DND-41 (cell line): ENCODE measurements around the gene COMMD10.

ENCODE experiments used
- ATAC-seq: fragments of 200-7000 bp; cut with Tn5 transposase; 3 replicates; pipeline ENCODE4 v1.9.1; 2021; ENCODE audit warnings: low read depth; ENCODE audit not compliant: insufficient read depth
- DNase-seq: peaks from one replicate; pipeline ENCODE4 v3.0.0-alpha.2; 2020
- H2AFZ ChIP-seq: 2 replicates; pipeline ENCODE4 v1.6.0; 2012; ENCODE audit warnings: low read depth, low read length
- H3K27ac ChIP-seq: 2 replicates; pipeline ENCODE4 v1.5.1; 2012; ENCODE audit warnings: low read length, inconsistent platforms
- H3K27me3 ChIP-seq: fragments of 200-600 bp; sonication (generic); 2 replicates; pipeline ENCODE4 v1.6.0; 2012; ENCODE audit warnings: low read length, mild to moderate bottlenecking, inconsistent platforms; ENCODE audit not compliant: insufficient read depth, poor library complexity
- H3K36me3 ChIP-seq: 2 replicates; pipeline ENCODE4 v1.5.1; 2012; ENCODE audit warnings: low read length, inconsistent platforms; ENCODE audit not compliant: insufficient read depth
- H3K4me1 ChIP-seq: 2 replicates; pipeline ENCODE4 v1.5.1; 2012; ENCODE audit warnings: mild to moderate bottlenecking, low read length; ENCODE audit not compliant: insufficient read depth
- H3K4me2 ChIP-seq: 2 replicates; pipeline ENCODE4 v1.6.0; 2012; ENCODE audit warnings: mild to moderate bottlenecking, moderate library complexity, low read length, inconsistent platforms; ENCODE audit not compliant: insufficient read depth
- H3K4me3 ChIP-seq, 2 experiments: fragments of 200-600 bp in 1 of 2; shearing (Covaris generic) in 1 of 2; 2 replicates each; pipeline ENCODE4 v1.5.1; 2012 to 2016; ENCODE audit warnings: inconsistent platforms in 2 of 2, low read length in 2 of 2, mild to moderate bottlenecking in 2 of 2, low read depth in 1 of 2, moderate library complexity in 1 of 2
- H3K79me2 ChIP-seq: 2 replicates; pipeline ENCODE4 v1.6.0; 2012; ENCODE audit warnings: low read length, inconsistent platforms; ENCODE audit not compliant: insufficient read depth
- H3K9ac ChIP-seq: 2 replicates; pipeline ENCODE4 v1.6.0; 2012; ENCODE audit warnings: low read depth, mild to moderate bottlenecking, inconsistent platforms, low read length, moderate library complexity
- H3K9me3 ChIP-seq: 2 replicates; pipeline ENCODE4 v1.5.1; 2012; ENCODE audit warnings: low read length, moderate library complexity, mild to moderate bottlenecking, inconsistent platforms; ENCODE audit not compliant: insufficient read depth, severe bottlenecking
- H4K20me1 ChIP-seq: 2 replicates; pipeline ENCODE4 v1.6.0; 2012; ENCODE audit warnings: low read length; ENCODE audit not compliant: insufficient read depth
- EZH2 ChIP-seq: IDR thresholded peaks from 3 replicates; pipeline ENCODE4 v1.6.1; 2012; ENCODE audit warnings: borderline replicate concordance, low read depth, mild to moderate bottlenecking, moderate library complexity, low read length, inconsistent platforms; ENCODE audit not compliant: severe bottlenecking
- TF ChIP-seq, protein P1 (sequence below): IDR thresholded peaks from 2 replicates; pipeline ENCODE4 v1.5.1; 2012; ENCODE audit warnings: borderline replicate concordance, low read length, moderate library complexity, mild to moderate bottlenecking; ENCODE audit not compliant: poor library complexity, severe bottlenecking; ENCODE audit errors: extremely low read depth

Gene COMMD10

DNA sequence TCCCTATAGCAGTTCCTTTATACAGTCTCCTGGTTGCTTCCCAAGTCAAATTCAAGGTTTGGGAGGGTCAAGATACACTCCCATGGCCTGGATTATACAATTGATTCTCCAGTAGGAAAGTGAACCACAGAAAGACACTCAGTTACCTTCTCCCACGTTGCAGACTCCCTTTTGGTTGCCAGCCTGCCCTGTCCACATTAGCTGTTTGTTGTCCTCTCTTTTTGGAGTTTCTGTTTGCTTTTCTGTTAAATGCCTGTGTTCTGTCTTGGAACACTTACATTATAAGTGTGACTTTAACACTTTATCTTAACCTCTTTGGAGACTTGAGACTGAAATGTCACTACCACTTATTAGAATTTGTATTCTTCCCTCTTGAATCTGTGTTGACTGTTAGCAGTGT lies 30.3 kb downstream of the COMMD10 start:
- H3K79me2 ChIP-seq: no peaks in the 10 kb centered on the region
- no peak for DNase-seq
- H4K20me1 ChIP-seq: no peaks in the 10 kb centered on the region
- no peak for ATAC-seq
- H3K36me3 ChIP-seq: peaks cover 10% of the 10 kb centered on the region; the same call in 1 of the 2 replicates
- no peak overlapping the region for H2AFZ ChIP-seq
- H3K27me3 ChIP-seq: no peaks in the 10 kb centered on the region
- no peak overlapping the region for H3K4me2 ChIP-seq
- no peak overlapping the region for H3K9ac ChIP-seq
- no peak for TF ChIP-seq EZH2
- TF ChIP-seq, protein P1, sequence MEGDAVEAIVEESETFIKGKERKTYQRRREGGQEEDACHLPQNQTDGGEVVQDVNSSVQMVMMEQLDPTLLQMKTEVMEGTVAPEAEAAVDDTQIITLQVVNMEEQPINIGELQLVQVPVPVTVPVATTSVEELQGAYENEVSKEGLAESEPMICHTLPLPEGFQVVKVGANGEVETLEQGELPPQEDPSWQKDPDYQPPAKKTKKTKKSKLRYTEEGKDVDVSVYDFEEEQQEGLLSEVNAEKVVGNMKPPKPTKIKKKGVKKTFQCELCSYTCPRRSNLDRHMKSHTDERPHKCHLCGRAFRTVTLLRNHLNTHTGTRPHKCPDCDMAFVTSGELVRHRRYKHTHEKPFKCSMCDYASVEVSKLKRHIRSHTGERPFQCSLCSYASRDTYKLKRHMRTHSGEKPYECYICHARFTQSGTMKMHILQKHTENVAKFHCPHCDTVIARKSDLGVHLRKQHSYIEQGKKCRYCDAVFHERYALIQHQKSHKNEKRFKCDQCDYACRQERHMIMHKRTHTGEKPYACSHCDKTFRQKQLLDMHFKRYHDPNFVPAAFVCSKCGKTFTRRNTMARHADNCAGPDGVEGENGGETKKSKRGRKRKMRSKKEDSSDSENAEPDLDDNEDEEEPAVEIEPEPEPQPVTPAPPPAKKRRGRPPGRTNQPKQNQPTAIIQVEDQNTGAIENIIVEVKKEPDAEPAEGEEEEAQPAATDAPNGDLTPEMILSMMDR: no peak
- no peak overlapping the region for H3K27ac ChIP-seq
- peaks cover 15% of the 10 kb centered on the region for H3K9me3 ChIP-seq
- H3K4me1 ChIP-seq: no peaks in the 10 kb centered on the region
- no peak overlapping the region for H3K4me3 ChIP-seq

DNA sequence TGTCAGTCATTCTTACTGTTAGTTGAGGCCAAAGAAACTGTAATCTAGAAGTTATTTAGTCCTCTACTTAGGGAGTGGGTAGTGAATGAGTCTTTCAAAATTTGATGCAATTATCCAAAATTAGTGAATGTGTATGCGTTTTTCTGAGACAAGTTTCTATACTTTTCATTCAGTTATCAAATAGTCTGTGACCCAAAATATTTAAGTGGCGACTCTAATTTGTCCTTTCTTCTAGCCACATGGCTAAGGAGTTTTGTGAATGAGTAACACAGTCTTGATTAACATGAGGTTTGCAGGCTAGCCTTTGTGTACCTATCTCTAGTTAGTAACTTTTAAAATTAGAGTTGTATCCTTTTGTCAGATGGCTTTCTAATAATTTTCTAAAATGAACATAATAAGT lies 45.6 kb downstream of the COMMD10 start:
- H3K4me2 ChIP-seq: no peak overlapping the region
- H2AFZ ChIP-seq: no peak overlapping the region
- no peak for ATAC-seq
- no peak for DNase-seq
- no peak overlapping the region for H3K4me3 ChIP-seq
- H3K79me2 ChIP-seq: no peaks in the 10 kb centered on the region
- H3K9ac ChIP-seq: no peak overlapping the region
- no peaks in the 10 kb centered on the region for H4K20me1 ChIP-seq
- peaks cover 8% of the 10 kb centered on the region; the same call in 1 of the 2 replicates for H3K4me1 ChIP-seq
- no peaks in the 10 kb centered on the region for H3K9me3 ChIP-seq
- H3K27me3 ChIP-seq: no peaks in the 10 kb centered on the region
- H3K27ac ChIP-seq: no peak overlapping the region
- TF ChIP-seq, protein P1: no peak
- TF ChIP-seq EZH2: no peak
- no peaks in the 10 kb centered on the region for H3K36me3 ChIP-seq

DNA sequence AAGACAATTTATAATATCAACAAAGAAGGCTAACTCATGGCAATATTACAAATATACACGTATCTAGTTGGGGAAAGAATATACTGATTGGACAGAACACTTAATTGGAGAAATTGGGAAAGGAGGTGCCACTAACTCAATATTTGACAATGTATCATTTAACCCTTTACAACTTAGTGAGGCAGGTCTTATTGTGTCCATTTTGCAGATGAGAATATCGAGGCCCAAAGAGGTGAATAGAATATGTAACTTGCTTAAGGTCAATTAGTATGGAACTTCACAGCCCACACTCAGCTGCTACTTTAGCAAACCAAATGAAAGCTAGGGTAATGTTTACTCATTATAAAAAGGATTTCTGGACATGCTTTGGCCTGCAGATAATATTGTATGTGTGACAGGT lies 46.2 kb downstream of the COMMD10 start:
- no peak for DNase-seq
- ATAC-seq: no peak
- Histone ChIP-seq H3K79me2 (no peaks in the 10 kb centered on the region), H3K4me1 (peaks cover 10% of the 10 kb centered on the region; the same call in 1 of the 2 replicates), H3K9ac (no peak overlapping the region), H3K4me2 (no peak overlapping the region), H3K4me3 (no peak overlapping the region), H3K36me3 (no peaks in the 10 kb centered on the region), H3K27me3 (no peaks in the 10 kb centered on the region), H3K27ac (no peak overlapping the region), H3K9me3 (no peaks in the 10 kb centered on the region), H2AFZ (no peak overlapping the region), H4K20me1 (no peaks in the 10 kb centered on the region)
- TF ChIP-seq, protein P1: no peak
- TF ChIP-seq EZH2: no peak

DNA sequence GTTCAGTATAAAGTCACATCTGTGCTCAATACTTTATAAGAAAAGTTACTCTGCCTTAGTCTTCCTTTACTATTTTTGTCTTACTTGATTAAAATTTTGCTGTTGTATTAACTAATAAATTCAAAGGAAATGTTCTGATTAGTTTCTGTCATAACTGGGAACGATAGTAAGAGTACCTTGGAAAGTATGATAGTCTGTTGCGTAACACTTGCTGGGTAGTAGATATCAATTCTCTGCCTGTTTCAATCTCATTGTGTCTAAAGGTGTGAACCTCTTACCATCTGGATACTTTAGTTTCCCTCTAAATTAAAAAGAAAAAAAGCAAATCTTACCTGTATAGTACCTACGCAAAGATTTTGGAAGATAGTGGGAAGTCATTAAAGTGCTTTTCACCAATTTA lies 48.5 kb downstream of the COMMD10 start:
- Histone ChIP-seq H3K9me3 (no peaks in the 10 kb centered on the region), H3K79me2 (no peaks in the 10 kb centered on the region), H3K27ac (no peak overlapping the region), H4K20me1 (no peaks in the 10 kb centered on the region), H3K4me2 (no peak overlapping the region), H3K27me3 (no peaks in the 10 kb centered on the region), H3K4me1 (peaks cover 10% of the 10 kb centered on the region; the same call in 1 of the 2 replicates), H3K4me3 (no peak overlapping the region), H3K36me3 (no peaks in the 10 kb centered on the region), H2AFZ (no peak overlapping the region), H3K9ac (no peak overlapping the region)
- TF ChIP-seq, protein P1: no peak
- TF ChIP-seq EZH2: no peak
- DNase-seq: no peak
- ATAC-seq: no peak
